ENCODE measurements around the gene UBC. TPM values are rescaled to one million over a fixed set of nuclear protein-coding genes. Genes with fewer than 3 reads are reported as not detected.

The UBC gene
- total and polyA plus RNA-seq, 2 of the 4 experiments (the other 2 are of a cell fraction) = 2,042 to 4,320 TPM

DNA sequence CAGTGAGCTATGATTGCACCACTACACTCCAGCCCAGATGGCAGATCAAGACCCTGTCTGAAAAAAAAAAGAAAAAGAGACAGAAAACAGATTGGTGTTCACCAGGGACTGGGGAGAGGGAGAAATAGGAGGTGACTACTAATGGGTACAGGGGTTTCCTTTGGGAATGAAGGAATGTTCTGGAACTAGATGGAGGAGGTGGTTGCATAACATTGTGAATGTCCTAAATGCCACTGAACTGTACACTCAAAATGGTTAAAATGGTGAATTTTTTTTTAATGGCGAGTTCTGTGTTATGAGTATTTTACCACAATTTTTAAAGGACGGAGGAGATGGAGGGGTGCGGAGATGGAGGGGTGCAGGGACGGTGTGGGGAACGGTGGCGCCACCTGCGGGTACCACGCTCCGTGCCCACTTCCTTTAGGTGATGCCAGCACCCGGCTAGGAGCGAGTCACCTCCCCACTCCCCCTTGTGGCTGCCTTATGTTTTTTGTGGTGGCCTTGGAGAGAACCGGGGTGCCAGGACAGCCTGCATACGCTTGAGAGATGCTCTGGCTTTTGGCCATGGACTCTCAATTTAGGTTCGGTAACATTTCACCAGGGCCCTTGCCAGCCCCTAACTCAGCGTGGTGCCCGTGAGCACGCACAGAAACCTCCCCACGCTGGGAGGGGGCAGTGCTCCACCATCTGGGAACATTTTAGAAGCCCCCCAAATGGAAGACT lies 16.1 kb downstream of the UBC start:
- Histone ChIP-seq H4K8ac (ENCODE audit: low read depth in 2 of 2, low read length in 2 of 2) (peak overlapping the region in 1 of 2 experiments; percentile 23; a peak in 1 of 4 replicates), H3K9me3 (ENCODE audit: control insufficient read depth, insufficient read depth, low read length) (no peaks in the 10 kb centered on the region), H2BK5ac (ENCODE audit: low read depth, low read length, poor library complexity, severe bottlenecking) (no peak overlapping the region), H3K9me1 (ENCODE audit: insufficient read depth, low read length) (peaks cover 10% of the 10 kb centered on the region), H2BK120ac (ENCODE audit: low read depth, low read length) (0 out of 2 replicates have a peak overlapping the region, but pooled peaks have one; percentile 9), H3K18ac (ENCODE audit: low read depth, low read length) (no peak overlapping the region), H4K5ac (ENCODE audit: low read depth, low read length) (no peak overlapping the region), H4K20me1 (ENCODE audit: insufficient read depth, low read length) (no peaks in the 10 kb centered on the region), H3K9ac (ENCODE audit: low read depth, low read length) (no peak overlapping the region), H3K4me1 (ENCODE audit: control insufficient read depth, insufficient read depth, low read length) (peaks cover 15% of the 10 kb centered on the region), H2AK5ac (ENCODE audit: low read depth, low read length) (peak overlapping the region; percentile 5), H2BK20ac (ENCODE audit: low read depth, low read length) (no peak overlapping the region), H3K4ac (ENCODE audit: low read depth, low read length) (no peak overlapping the region), H3K23ac (ENCODE audit: low read depth, low read length) (no peak overlapping the region), H2AFZ (replicated peaks; ENCODE audit: low read length, poor library complexity) (peak overlapping the region; percentile 9), H3K4me3 (ENCODE audit: insufficient read depth, low read depth, low read length) (no peak overlapping the region), H2AK9ac (replicated peaks; ENCODE audit: low read depth, low read length, poor library complexity) (no peak overlapping the region), H4K91ac (ENCODE audit: insufficient read depth, low read depth, low read length) (0 out of 2 replicates have a peak overlapping the region, but pooled peaks have one; percentile 4), H2BK15ac (ENCODE audit: low read depth, low read length) (no peak overlapping the region), H3K79me1 (ENCODE audit: low read depth in 1 of 2, low read length in 2 of 2) (0 out of 4 replicates have a peak, but pooled peaks cover 0 to 3% of the 10 kb centered on the region in 2 experiments), H3K27me3 (ENCODE audit: control insufficient read depth, insufficient read depth, low read length) (no peaks in the 10 kb centered on the region), H3K27ac (ENCODE audit: insufficient read depth, low read length) (no peak overlapping the region), H3K36me3 (ENCODE audit: control insufficient read depth, insufficient read depth, low read length) (no peaks in the 10 kb centered on the region), H3K14ac (replicated peaks; ENCODE audit: low read depth, low read length) (no peak overlapping the region), H3K56ac (ENCODE audit: extremely low read depth, insufficient read depth, low read length) (no peak overlapping the region), H3K4me2 (ENCODE audit: low read depth, low read length) (no peak overlapping the region)
- no TSS peak for BruUV-seq (replicated peaks)
- dilution Hi-C loops (cut with HindIII; ENCODE audit: low sequenced_read_pairs, unreplicated experiment) = no loop called here
- TF ChIP-seq BHLHE40 (IDR thresholded peaks at IDR 0.05; ENCODE audit: low read depth, low read length) = no peak
- TF ChIP-seq, protein P1, sequence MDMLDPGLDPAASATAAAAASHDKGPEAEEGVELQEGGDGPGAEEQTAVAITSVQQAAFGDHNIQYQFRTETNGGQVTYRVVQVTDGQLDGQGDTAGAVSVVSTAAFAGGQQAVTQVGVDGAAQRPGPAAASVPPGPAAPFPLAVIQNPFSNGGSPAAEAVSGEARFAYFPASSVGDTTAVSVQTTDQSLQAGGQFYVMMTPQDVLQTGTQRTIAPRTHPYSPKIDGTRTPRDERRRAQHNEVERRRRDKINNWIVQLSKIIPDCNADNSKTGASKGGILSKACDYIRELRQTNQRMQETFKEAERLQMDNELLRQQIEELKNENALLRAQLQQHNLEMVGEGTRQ (IDR thresholded peaks at IDR 0.05; ENCODE audit: low read depth, low read length) = no peak
- TF ChIP-seq, protein P2, sequence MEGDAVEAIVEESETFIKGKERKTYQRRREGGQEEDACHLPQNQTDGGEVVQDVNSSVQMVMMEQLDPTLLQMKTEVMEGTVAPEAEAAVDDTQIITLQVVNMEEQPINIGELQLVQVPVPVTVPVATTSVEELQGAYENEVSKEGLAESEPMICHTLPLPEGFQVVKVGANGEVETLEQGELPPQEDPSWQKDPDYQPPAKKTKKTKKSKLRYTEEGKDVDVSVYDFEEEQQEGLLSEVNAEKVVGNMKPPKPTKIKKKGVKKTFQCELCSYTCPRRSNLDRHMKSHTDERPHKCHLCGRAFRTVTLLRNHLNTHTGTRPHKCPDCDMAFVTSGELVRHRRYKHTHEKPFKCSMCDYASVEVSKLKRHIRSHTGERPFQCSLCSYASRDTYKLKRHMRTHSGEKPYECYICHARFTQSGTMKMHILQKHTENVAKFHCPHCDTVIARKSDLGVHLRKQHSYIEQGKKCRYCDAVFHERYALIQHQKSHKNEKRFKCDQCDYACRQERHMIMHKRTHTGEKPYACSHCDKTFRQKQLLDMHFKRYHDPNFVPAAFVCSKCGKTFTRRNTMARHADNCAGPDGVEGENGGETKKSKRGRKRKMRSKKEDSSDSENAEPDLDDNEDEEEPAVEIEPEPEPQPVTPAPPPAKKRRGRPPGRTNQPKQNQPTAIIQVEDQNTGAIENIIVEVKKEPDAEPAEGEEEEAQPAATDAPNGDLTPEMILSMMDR (conservative IDR thresholded peaks at IDR 0.05; ENCODE audit: low read depth, low read length) = peak; percentile 48
- no peak for TF ChIP-seq RFX5 (IDR thresholded peaks at IDR 0.05; ENCODE audit: low read depth, low read length)
- TF ChIP-seq RAD21 (IDR thresholded peaks at IDR 0.05; ENCODE audit: low read length) = peak; percentile 37
- TF ChIP-seq SMC3 (IDR thresholded peaks at IDR 0.05; ENCODE audit: low read depth, low read length) = peak; percentile 35
- no peak for TF ChIP-seq MXI1 (IDR thresholded peaks at IDR 0.05; ENCODE audit: borderline replicate concordance, low read depth, low read length)
- TF ChIP-seq MAZ (IDR thresholded peaks at IDR 0.05; ENCODE audit: borderline replicate concordance, low read depth, low read length) = no peak
- TF ChIP-seq RCOR1 (IDR thresholded peaks at IDR 0.05; ENCODE audit: insufficient replicate concordance, low read length) = no peak
- DNase-seq (no peak), ATAC-seq (ENCODE audit: low read depth) (0 out of 2 replicates have a peak, but pooled peaks have one; percentile 10)
- CTCF ChIA-PET = interaction anchor here (2.5 kb wide), 1 partner anchor 8 kb away, joined by 8 read pairs; no protein-coding TSS in a partner anchor
- intact Hi-C loops (cut with micrococcal nuclease) = loop anchor here (5.0 kb wide), 1 partner anchor 111 kb away; no protein-coding TSS in a partner anchor
- in situ Hi-C loops (cut with MboI; ENCODE audit: low sequenced_read_pairs) = no loop called here
- POLR2A ChIA-PET (ENCODE audit: unreplicated experiment) = no interaction called here
- WGBS, 2 experiments (ENCODE audit: extremely low coverage in 2 of 2, insufficient read length in 1 of 2) = 24% methylated on average over 6 of the region's 18 CpGs; no CpG with 5 or more reads in 1 of the 2 experiments
